ENCODE measurements around the gene PPHLN1. TPM values are rescaled to one million over a fixed set of nuclear protein-coding genes. Genes with fewer than 3 reads are reported as not detected.
"Not testable (repeated sequence)": the region's sequence is repeated elsewhere in the genome, so short reads cannot be mapped to it uniquely, and the experiment has no call there.

Gene PPHLN1
- polyA plus RNA-seq, 3 donors = 60.6 to 75.3 (median 66.9) TPM

GRCh38 chr12:42306297-42306696 lies 19.7 kb upstream of the PPHLN1 start:
- DNase-seq = no peak

DNA sequence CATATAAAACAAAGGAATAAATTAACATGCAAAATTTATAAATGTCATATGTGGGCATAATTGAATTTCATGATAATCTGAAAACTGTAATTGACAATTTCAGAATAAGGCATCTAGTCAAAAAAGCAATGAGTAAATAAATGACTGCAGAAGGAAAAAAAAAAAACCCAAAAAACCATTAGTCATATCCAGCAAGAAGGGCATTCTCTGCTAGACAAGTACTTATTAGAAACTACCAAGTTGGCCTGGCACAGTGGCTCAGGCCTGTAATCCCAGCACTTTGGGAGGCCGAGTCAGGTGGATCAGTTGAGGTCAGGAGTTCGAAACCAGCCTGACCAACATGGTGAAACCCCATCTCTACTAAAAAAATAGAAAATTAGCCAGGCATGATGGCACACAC lies 17.6 kb upstream of the PPHLN1 start:
- no peak for DNase-seq

GRCh38 chr12:42309996-42310395 lies 16.0 kb upstream of the PPHLN1 start:
- no peak for DNase-seq

DNA sequence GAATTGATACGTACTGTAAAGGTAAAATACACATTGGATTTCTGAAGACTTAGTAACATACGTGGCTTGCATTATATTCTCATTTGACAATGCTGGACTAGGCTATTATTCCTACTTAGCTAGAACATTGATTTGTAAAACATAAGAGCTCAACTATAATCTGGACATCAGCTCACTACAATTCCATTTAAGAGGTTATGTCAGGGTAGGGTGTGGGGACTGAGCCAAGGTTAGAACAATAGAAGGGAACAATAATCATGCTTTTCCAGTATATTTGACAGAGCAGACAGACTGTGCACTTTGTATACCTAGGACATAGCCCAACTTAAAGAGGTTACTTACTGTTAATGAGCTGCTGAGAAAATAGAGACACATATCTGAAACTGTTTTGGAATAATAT lies 10.9 kb upstream of the PPHLN1 start:
- DNase-seq = no peak

DNA sequence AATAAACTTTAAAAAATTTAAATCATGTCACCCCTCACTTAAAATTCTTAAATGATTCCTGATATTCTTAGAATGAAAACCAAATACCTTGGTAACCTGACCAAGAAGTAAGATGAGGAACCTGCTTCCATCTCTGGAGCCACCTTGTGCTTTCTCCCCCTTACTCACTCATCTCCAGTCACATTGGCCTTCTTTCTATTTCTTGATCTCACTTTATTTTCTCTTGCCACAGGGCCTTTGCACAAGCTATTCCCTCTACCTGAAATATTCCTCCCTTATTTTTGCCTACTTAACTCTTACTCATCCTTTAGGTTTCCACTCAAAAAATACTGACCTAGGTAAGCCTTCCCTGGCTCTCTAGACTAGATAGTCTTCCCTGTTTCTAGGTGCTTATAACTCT lies 5.2 kb upstream of the PPHLN1 start:
- no peak for DNase-seq

DNA sequence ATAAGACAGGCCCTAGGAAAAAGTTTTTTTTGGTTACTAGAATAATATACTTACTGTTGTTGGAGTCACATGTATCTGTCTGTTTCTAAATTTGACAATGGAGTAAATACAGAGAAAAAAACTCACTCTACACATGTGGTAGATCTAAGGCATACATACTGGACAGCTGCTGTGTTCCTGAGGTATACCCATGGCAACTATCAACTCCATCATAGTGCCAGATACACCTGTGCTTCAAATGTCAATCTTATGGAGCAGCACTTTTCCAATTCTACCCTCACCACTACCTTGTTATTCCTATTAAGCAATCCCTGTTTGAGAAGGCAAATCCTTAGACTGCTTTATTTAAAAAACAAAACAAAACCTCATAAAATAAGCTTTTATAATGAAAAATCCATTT lies 3.4 kb upstream of the PPHLN1 start:
- no peak for DNase-seq

DNA sequence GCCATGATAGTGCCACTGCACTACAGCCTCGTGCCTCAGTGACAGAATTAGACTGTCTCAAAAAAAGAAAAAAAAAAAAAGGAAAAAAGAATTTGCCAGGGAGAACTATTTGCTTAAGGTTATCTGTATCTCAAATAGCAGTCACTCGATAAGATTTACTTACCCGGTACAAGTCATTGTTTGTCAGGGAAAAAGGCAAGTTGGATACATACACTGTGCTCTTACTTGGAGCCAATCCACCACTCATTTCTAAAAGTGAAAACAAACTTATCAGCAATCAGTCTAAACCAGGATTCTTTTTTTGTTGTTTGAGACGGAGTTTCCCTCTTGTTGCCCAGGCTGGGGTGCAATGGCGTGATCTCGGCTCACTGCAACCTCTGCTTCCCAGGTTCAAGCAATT lies 2.1 kb upstream of the PPHLN1 start:
- DNase-seq = no peak

DNA sequence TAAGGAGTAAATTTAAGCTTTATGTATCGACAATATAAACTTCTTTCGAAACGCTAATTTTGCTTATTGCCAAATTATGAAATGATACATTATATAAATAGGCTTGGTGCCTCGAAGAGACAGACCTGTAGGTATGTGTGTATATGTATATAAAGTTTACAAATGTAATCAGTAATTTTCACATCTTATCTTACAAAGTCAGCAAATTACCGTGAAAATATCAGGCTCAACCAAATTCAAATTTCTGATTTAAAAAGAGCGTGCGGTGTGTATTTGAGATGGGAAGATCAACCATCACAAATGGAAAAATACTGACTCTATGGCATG lies 678 bp upstream of the PPHLN1 start:
- DNase-seq = no peak

- peak; percentile 22 for DNase-seq
Measured at GRCh38 chr12:42326541-42327226, 717 bp downstream of the PPHLN1 start.

DNA sequence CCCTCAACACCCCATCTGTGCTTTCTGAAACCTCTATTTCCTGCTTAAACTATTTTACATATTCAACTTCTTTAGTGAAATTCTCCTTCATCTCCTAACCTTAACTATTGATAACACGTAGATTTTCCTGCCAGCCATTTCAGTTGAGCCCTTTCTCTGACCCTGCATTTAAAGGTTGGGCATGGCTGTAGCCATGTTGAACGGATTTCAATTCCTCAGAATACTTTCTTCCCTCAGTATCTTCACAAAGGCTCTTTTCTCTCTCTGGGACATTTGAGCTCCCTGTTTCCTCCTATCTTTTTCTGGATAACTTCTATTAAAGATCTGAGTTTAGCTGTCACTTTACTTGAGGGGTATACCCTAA lies 1.2 kb downstream of the PPHLN1 start:
- no peak for DNase-seq

- DNase-seq = not testable (repeated sequence)
Measured at GRCh38 chr12:42330097-42330496, 4.1 kb downstream of the PPHLN1 start.

DNA sequence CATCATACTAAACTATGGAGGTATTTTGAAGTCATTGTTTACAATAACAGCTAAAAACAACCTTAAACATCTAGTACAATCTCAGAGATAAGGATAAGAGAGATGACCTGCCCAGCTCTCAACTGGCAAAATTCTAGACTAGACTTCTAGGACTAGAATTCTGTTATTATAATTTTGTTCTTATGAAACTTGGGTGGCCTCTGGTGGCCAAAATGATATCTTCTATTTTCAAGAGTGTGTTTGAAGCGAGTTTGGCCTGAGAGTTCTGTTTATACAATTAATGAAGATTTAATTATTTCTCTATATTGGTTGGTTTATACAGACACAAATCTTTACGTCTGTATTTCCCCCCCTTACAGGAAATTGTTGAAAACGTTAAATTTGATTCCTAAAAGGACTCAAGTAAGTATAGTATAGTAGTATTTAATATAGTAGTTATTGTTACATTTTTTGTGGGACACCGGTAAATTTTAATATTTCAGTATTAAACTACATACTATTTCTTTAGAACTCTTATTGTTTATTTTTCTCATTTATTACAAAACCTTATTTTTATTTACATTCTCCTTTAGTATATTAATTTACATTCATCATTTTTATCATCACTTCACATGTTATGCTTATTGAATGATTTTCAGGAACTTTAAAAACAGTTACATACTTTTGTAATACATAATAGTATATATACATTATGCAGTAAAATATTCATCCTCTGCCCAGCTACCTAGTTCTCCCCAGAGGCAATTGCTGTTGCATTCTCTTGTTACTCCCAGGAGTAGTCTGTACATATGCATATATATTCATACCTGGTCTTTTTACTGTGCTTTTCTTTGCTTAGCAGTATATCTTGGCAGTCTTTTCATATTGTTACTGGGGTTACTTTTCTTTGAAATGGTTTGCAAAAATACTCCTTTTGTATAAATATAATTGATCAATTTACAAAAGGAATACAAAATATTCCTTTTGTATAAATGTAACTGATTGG lies 6.6 kb downstream of the PPHLN1 start:
- peak; percentile 33 for DNase-seq

DNA sequence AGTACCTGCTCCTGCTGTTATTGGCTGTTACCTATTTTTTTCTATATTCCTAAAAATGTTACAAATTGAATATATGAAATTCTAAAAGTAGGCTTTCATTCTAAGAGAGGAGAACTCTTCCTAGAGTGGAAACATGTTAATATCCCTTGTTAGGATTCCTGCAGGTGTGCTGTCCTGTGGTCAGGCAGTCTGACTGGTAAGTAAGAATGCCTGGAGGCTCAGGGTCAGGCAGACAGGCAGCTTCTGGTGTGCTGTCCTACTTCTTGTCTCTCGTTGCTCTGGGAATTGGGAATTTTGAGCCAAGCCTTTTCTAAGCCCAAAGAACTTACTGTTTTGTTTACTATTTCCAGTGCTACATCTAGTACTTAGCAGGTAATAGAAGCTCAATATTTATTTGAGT lies 10.3 kb downstream of the PPHLN1 start:
- no peak for DNase-seq

DNA sequence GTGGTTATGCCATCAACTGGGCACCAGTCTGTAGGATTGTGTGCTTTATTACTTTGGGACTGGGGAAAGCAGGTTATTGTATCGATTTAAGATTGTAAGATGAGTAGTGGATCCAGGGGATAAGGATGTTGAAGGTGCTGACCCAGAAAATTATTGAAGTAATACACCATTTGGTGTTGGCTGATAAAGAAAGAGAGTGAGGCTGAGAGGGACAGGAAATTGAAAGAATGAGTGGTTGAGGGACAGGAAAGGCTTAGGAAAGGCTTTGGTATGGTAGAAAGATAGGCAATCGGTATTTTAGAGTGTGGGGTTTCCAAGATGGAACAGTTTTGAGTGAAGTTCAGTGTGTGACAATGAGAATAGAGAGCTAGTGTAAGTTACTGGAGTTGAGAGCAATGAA lies 12.3 kb downstream of the PPHLN1 start:
- DNase-seq = no peak

DNA sequence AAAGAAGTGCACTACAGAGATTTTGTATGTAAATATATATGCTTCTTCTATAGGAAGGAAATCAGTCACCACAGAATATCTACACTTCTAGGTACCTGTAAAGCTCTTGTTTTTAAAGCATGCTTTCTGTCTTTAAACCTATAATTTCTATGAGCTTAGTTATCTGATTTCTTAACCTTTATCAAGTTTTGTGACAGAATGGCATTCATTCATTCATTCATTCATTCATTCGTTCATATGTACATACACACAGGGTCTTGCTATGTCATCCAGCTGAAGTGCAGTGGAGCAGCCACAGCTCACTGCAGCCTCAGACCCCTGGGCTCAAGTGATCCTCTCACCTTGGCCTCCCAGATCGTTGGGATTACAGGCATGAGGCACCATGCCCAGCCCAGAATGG lies 16.1 kb downstream of the PPHLN1 start:
- no peak for DNase-seq

GRCh38 chr12:42343721-42344120 lies 17.8 kb downstream of the PPHLN1 start:
- DNase-seq = no peak

DNA sequence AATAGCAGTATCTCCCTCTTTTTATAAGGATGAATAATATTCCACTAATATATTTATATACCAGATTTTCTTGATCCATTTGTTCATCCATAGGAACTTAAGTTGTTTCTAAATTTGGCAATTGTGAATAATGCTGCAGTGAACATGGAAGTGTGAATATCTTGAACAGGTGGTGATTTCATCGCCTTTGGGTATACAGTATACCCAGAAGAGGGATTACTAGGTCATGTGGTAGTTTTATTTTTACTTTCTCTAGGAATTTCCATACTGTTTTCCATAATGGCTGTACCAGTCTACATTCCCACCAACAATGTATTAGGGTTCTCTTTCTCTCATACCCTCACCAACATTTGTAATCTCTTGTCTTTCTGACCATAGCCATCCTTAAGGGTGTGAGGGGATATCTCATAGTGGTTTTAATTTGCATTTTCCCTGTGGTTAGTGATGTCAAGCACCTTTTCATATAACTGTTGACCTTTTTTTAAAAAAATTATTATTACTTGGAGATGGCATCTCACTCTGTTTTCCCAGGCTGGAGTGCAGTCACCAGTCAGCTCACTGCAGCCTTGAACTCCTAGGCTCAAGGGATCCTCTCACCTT lies 20.5 kb downstream of the PPHLN1 start:
- no peak for DNase-seq

- not testable (repeated sequence) for DNase-seq
Measured at GRCh38 chr12:42349119-42350020, 23.4 kb downstream of the PPHLN1 start.

DNA sequence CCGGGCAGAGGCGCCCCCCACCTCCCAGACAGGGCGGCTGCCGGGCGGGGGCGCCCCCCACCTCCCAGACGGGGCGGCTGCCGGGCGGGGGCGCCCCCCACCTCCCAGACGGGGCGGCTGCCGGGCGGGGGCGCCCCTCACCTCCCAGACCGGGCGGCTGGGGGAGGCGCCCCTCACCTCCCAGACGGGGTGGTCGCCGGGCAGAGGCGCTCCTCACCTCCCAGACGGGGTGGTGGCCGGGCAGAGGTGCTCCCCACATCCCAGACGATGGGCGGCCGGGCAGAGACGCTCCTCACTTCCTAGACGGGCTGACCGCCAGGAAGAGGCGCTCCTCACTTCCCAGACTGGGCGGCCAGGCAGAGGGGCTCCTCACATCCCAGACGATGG lies 24.0 kb downstream of the PPHLN1 start:
- not testable (repeated sequence) for DNase-seq

DNA sequence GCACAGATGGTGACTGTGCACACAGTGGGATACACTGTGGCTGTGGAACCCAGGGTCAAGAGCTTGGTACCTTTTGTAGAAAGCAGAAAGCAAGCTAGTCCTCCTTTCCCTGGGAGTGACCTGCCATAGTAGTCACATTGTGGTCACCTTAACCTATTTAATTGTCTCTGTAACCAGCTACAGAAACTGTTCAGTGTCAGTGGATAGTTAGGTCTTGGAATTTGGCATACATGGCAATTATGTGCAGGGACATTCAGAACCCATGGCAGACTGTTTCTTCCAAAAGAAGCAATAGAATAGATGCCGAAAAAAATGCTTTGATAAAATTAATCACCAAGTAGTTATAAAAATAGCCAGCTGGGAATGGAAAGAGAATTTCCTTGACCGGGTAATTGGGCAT lies 30.4 kb downstream of the PPHLN1 start:
- DNase-seq = no peak

- no peak for DNase-seq
Measured at GRCh38 chr12:42360747-42361403, 34.9 kb downstream of the PPHLN1 start.
